Neural cell (in vitro differentiated cells): Measurements from ENCODE around the gene EHBP1.

Experiments
- EP300 ChIP-seq: fragments of 450-650 bp; conservative IDR thresholded peaks from 2 replicates; pipeline ENCODE4 v1.6.1; 2014; ENCODE audit warnings: antibody characterized with exemption, mild to moderate bottlenecking, moderate library complexity; ENCODE audit not compliant: poor library complexity, severe bottlenecking
- POLR2AphosphoS5 ChIP-seq: IDR thresholded peaks from 2 replicates; pipeline ENCODE4 v1.6.1; 2012

- TF ChIP-seq POLR2AphosphoS5 (no peak), EP300 (no peak)
These were observed 335.1 kb downstream of the EHBP1 start for GRCh38 chr2:63040586-63040985.
